Gastrocnemius medialis (tissue), 4 donors: ENCODE measurements around the gene PFKFB4. TPM values are rescaled to one million over a fixed set of nuclear protein-coding genes. Genes with fewer than 3 reads are reported as not detected.

Experiments
- ATAC-seq, 2 donors: fragments of 150-250 bp; one replicate each; pipeline ENCODE4 v1.9.1; 2016
- DNase-seq, 2 donors: peaks; one replicate each; pipeline ENCODE4 v3.0.0-alpha.2; 2019
- H3K27ac ChIP-seq, 4 donors: fragments of 200-600 bp; sonication (generic); 1 replicate in 1 of 4; 2 replicates in 3 of 4; pipeline ENCODE4 v1.5.1; 2016 to 2018; ENCODE audit warnings: mild to moderate bottlenecking in 2 of 4, moderate library complexity in 1 of 4
- H3K27me3 ChIP-seq, 3 donors: fragments of 200-600 bp; sonication (generic) in 2 of 3; 1 replicate in 1 of 3; 2 replicates in 2 of 3; pipeline versions ENCODE4 v1.5.1 to v1.6.0; 2016 to 2019; ENCODE audit warnings: mild to moderate bottlenecking in 1 of 3, moderate library complexity in 1 of 3
- H3K36me3 ChIP-seq, 2 donors: fragments of 200-600 bp; sonication (generic) in 1 of 2; one replicate each; pipeline ENCODE4 v1.5.1; 2017 to 2018
- H3K4me1 ChIP-seq, 2 donors: fragments of 200-600 bp; sonication (generic) in 1 of 2; one replicate each; pipeline ENCODE4 v1.5.1; 2016 to 2017; ENCODE audit warnings: mild to moderate bottlenecking in 2 of 2
- H3K4me3 ChIP-seq, 4 donors: fragments of 200-600 bp; sonication (generic) in 3 of 4; 1 replicate in 1 of 4; 2 replicates in 3 of 4; pipeline ENCODE4 v1.5.1; 2016 to 2019; ENCODE audit warnings: mild to moderate bottlenecking in 2 of 4
- H3K9me3 ChIP-seq, 3 donors: fragments of 200-600 bp; sonication (generic) in 2 of 3; 1 replicate in 1 of 3; 2 replicates in 2 of 3; pipeline ENCODE4 v1.5.1; 2016 to 2019
- CTCF ChIP-seq, 5 experiments: fragments of 450-650 bp in 3 of 5; fragments of 200-600 bp in 2 of 5; sonication (generic) in 2 of 5; IDR thresholded peaks in 4 of 5; conservative IDR thresholded peaks in 1 of 5; 1 replicate in 4 of 5; 2 replicates in 1 of 5; pipeline ENCODE4 v1.5.1; 2016 to 2019; ENCODE audit warnings: antibody characterized with exemption in 5 of 5, mild to moderate bottlenecking in 3 of 5, moderate library complexity in 3 of 5
- POLR2A ChIP-seq, 2 donors: fragments of 450-650 bp; IDR thresholded peaks; one replicate each; pipeline ENCODE4 v1.6.1; 2017; ENCODE audit warnings: antibody characterized with exemption in 2 of 2, mild to moderate bottlenecking in 2 of 2, moderate library complexity in 2 of 2
- in situ Hi-C, 4 donors: fragments of 200-750 bp; cut with MboI; loops; one replicate each; pipeline versions ENCODE4 v1.15.0 to v1.8.0; 2017; ENCODE audit warnings: low sequenced_read_pairs in 4 of 4
- intact Hi-C: fragments of 100-400 bp; cut with DNase I; formaldehyde crosslinking; loops from one replicate; pipeline ENCODE4 v1.15.1; 2023; ENCODE audit warnings: low total_unique reads
- total RNA-seq, 4 donors: library from RNA; depleted of rRNA; stranded (reverse); fragments of >200 nt; gene quantifications; one replicate each; pipeline versions ENCODE4 v1.1.0 to v1.2.3, GENCODE V29; 2016

The PFKFB4 gene
- total RNA-seq, 4 donors from 2014 or later = 0.87 to 2.6 (median 1.7) TPM

- Histone ChIP-seq H3K4me3 (no peak overlapping the region), H3K27me3 (no peaks in the 10 kb centered on the region), H3K36me3 (no peaks in the 10 kb centered on the region), H3K27ac (no peak overlapping the region), H3K4me1 (no peaks in the 10 kb centered on the region), H3K9me3 (no peaks in the 10 kb centered on the region)
- intact Hi-C loops (no loop called here), in situ Hi-C loops (no loop called here)
- DNase-seq (no peak), ATAC-seq (no peak)
- TF ChIP-seq CTCF (IDR thresholded peaks at IDR 0.05 in 4 of 5, conservative IDR thresholded peaks at IDR 0.05 in 1 of 5) = no peak
- no peak for TF ChIP-seq POLR2A (IDR thresholded peaks at IDR 0.05)
Measured at GRCh38 chr3:48524970-48525369, 31.6 kb downstream of the PFKFB4 start.

- Histone ChIP-seq H3K4me1 (no peaks in the 10 kb centered on the region), H3K36me3 (no peaks in the 10 kb centered on the region), H3K4me3 (no peak overlapping the region), H3K27me3 (no peaks in the 10 kb centered on the region), H3K27ac (no peak overlapping the region), H3K9me3 (no peaks in the 10 kb centered on the region)
- no peak for ATAC-seq
- intact Hi-C loops (no loop called here), in situ Hi-C loops (no loop called here)
- DNase-seq = no peak
- TF ChIP-seq CTCF (IDR thresholded peaks at IDR 0.05 in 4 of 5, conservative IDR thresholded peaks at IDR 0.05 in 1 of 5) (no peak), POLR2A (IDR thresholded peaks at IDR 0.05) (no peak)
Measured at GRCh38 chr3:48521635-48522034, 35.0 kb downstream of the PFKFB4 start.

DNA sequence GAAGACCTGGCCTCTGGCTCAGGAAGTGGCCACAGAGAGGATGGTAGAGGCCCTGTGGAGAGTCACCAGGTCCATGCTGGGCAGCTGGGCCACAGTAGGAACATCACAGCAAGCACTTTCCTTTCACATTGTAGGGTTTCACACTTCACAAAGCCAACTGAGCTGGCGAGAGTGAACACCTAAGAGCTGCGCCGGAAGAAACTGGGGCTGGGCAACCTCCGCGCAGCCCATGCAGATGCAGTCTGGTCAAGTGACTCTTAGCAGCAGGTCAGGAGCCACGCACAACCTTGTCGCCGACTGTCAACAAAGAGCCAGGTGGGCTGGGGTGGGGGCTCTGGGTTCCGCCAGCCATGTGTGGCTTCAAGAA is 37.3 kb downstream of the PFKFB4 start:
- TF ChIP-seq POLR2A (IDR thresholded peaks at IDR 0.05) (no peak), CTCF (IDR thresholded peaks at IDR 0.05 in 4 of 5, conservative IDR thresholded peaks at IDR 0.05 in 1 of 5) (no peak)
- no peak for ATAC-seq
- intact Hi-C loops = no loop called here
- H3K36me3 ChIP-seq = no peaks in the 10 kb centered on the region
- H3K4me1 ChIP-seq = no peaks in the 10 kb centered on the region
- H3K4me3 ChIP-seq = no peak overlapping the region
- no peak for DNase-seq
- H3K27me3 ChIP-seq = no peaks in the 10 kb centered on the region
- H3K27ac ChIP-seq = no peak overlapping the region
- in situ Hi-C loops = no loop called here
- H3K9me3 ChIP-seq = no peaks in the 10 kb centered on the region

- TF ChIP-seq POLR2A (IDR thresholded peaks at IDR 0.05) (no peak), CTCF (IDR thresholded peaks at IDR 0.05 in 4 of 5, conservative IDR thresholded peaks at IDR 0.05 in 1 of 5) (no peak)
- no peak overlapping the region for H3K27ac ChIP-seq
- H3K27me3 ChIP-seq = no peaks in the 10 kb centered on the region
- no peaks in the 10 kb centered on the region for H3K4me1 ChIP-seq
- DNase-seq (no peak), ATAC-seq (no peak)
- no peak overlapping the region for H3K4me3 ChIP-seq
- in situ Hi-C loops = no loop called here
- no peaks in the 10 kb centered on the region for H3K36me3 ChIP-seq
- H3K9me3 ChIP-seq = no peaks in the 10 kb centered on the region
- intact Hi-C loops = no loop called here
Measured at GRCh38 chr3:48518638-48519276, 37.8 kb downstream of the PFKFB4 start.

GRCh38 chr3:48518069-48518468 is 38.5 kb downstream of the PFKFB4 start:
- intact Hi-C loops = no loop called here
- no peak for ATAC-seq
- DNase-seq = no peak

More at GRCh38 chr3:48518069-48518468, 38.5 kb downstream of the PFKFB4 start:
- no peaks in the 10 kb centered on the region for H3K4me1 ChIP-seq
- no peak overlapping the region for H3K4me3 ChIP-seq
- no peak overlapping the region for H3K27ac ChIP-seq
- no peaks in the 10 kb centered on the region for H3K9me3 ChIP-seq
- no peak for TF ChIP-seq CTCF (IDR thresholded peaks at IDR 0.05 in 4 of 5, conservative IDR thresholded peaks at IDR 0.05 in 1 of 5)
- TF ChIP-seq POLR2A (IDR thresholded peaks at IDR 0.05) = no peak
- H3K36me3 ChIP-seq = no peaks in the 10 kb centered on the region
- in situ Hi-C loops = no loop called here
- H3K27me3 ChIP-seq = no peaks in the 10 kb centered on the region
